Measurements from ENCODE around the gene KIFC3.

- TF ChIP-seq CTCF (IDR thresholded peaks at IDR 0.05) (no peak), POLR2A (IDR thresholded peaks at IDR 0.05) (no peak)
These were observed 41.0 kb downstream of the KIFC3 start for GRCh38 chr16:57761301-57761700.

Measured in heart left ventricle (tissue), 13 donors.